IMR-90 (cell line): Measurements from ENCODE around the gene ME1. TPM values are rescaled to one million over a fixed set of nuclear protein-coding genes. Genes with fewer than 3 reads are reported as not detected.

ENCODE experiments used
- ATAC-seq: fragments of 200-7000 bp; cut with Tn5 transposase; 2 replicates; pipeline ENCODE4 v1.9.1; 2020; ENCODE audit warnings: low read depth, mild to moderate bottlenecking, moderate library complexity
- BruUV-seq: library from RNA; stranded (reverse); fragments of 400-500 nt; replicated peaks from 2 replicates; lab custom pipeline; 2021; lab: Mats Ljungman, UMichigan
- CTCF ChIA-PET: fragments of 300-600 bp; formaldehyde crosslinking; extraction: SDS; loops from one replicate; lab custom pipeline; 2021; ENCODE audit warnings: antibody characterized with exemption; lab: Yijun Ruan, JAX
- POLR2A ChIA-PET: fragments of 300-600 bp; sonication (Branson Sonifier 250); formaldehyde crosslinking; loops from one replicate; lab custom pipeline; 2022; ENCODE audit warnings: antibody characterized with exemption; ENCODE audit not compliant: unreplicated experiment; lab: Charles Lee
- DNase-seq: peaks from one replicate; pipeline ENCODE4 v3.0.0; 2013
- H2AFZ ChIP-seq: replicated peaks from 2 replicates; pipeline ENCODE3; 2013; ENCODE audit warnings: low read length, mild to moderate bottlenecking; ENCODE audit not compliant: poor library complexity
- H2AK5ac ChIP-seq: 2 replicates; pipeline ENCODE4 v1.6.1; 2013; ENCODE audit warnings: low read depth, low read length, inconsistent platforms
- H2AK9ac ChIP-seq: replicated peaks from 2 replicates; pipeline ENCODE3; 2013; ENCODE audit warnings: mild to moderate bottlenecking, low read depth, low read length, moderate library complexity; ENCODE audit not compliant: poor library complexity
- H2BK120ac ChIP-seq: 2 replicates; pipeline ENCODE4 v1.6.1; 2013; ENCODE audit warnings: low read depth, low read length, inconsistent platforms
- H2BK15ac ChIP-seq: 3 replicates; pipeline ENCODE4 v1.6.1; 2013; ENCODE audit warnings: low read depth, low read length, inconsistent platforms
- H2BK20ac ChIP-seq: 2 replicates; pipeline ENCODE4 v1.6.1; 2013; ENCODE audit warnings: low read depth, mild to moderate bottlenecking, inconsistent platforms, low read length, moderate library complexity
- H2BK5ac ChIP-seq: 2 replicates; pipeline ENCODE4 v1.6.1; 2013; ENCODE audit warnings: mild to moderate bottlenecking, low read depth, low read length, inconsistent platforms; ENCODE audit not compliant: poor library complexity, severe bottlenecking
- H3K14ac ChIP-seq: replicated peaks from 2 replicates; pipeline ENCODE4 v1.6.1; 2013; ENCODE audit warnings: low read depth, low read length, inconsistent platforms
- H3K18ac ChIP-seq: 2 replicates; pipeline ENCODE4 v1.6.1; 2013; ENCODE audit warnings: low read depth, low read length, control low read depth
- H3K23ac ChIP-seq: 2 replicates; pipeline ENCODE4 v1.6.1; 2013; ENCODE audit warnings: low read depth, low read length, inconsistent platforms
- H3K27ac ChIP-seq: 2 replicates; pipeline ENCODE4 v1.5.1; 2013; ENCODE audit warnings: mild to moderate bottlenecking, control low read depth, low read length; ENCODE audit not compliant: insufficient read depth
- H3K27me3 ChIP-seq: 2 replicates; pipeline ENCODE4 v1.6.1; 2013; ENCODE audit warnings: low read length; ENCODE audit not compliant: control insufficient read depth, insufficient read depth
- H3K36me3 ChIP-seq: 2 replicates; pipeline ENCODE4 v1.6.1; 2013; ENCODE audit warnings: low read length, mixed read lengths; ENCODE audit not compliant: control insufficient read depth, insufficient read depth
- H3K4ac ChIP-seq: 2 replicates; pipeline ENCODE4 v1.6.1; 2013; ENCODE audit warnings: low read depth, low read length, inconsistent platforms
- H3K4me1 ChIP-seq: 2 replicates; pipeline ENCODE4 v1.6.1; 2013; ENCODE audit warnings: low read length, mixed read lengths; ENCODE audit not compliant: control insufficient read depth, insufficient read depth
- H3K4me2 ChIP-seq: 2 replicates; pipeline ENCODE4 v1.6.1; 2013; ENCODE audit warnings: low read depth, mild to moderate bottlenecking, control low read depth, low read length, moderate library complexity
- H3K4me3 ChIP-seq: 2 replicates; pipeline ENCODE4 v1.5.1; 2013; ENCODE audit warnings: low read depth, mild to moderate bottlenecking, control low read depth, low read length, moderate library complexity; ENCODE audit not compliant: insufficient read depth
- H3K56ac ChIP-seq: 2 replicates; pipeline ENCODE4 v1.6.1; 2013; ENCODE audit warnings: low read length, inconsistent platforms; ENCODE audit not compliant: insufficient read depth; ENCODE audit errors: extremely low read depth
- H3K79me1 ChIP-seq, 2 experiments: 2 replicates each; pipeline ENCODE4 v1.6.1; 2013; ENCODE audit warnings: low read length in 2 of 2, inconsistent platforms in 1 of 2, low read depth in 1 of 2
- H3K9ac ChIP-seq: 2 replicates; pipeline ENCODE4 v1.6.1; 2013; ENCODE audit warnings: low read depth, low read length, control low read depth
- H3K9me1 ChIP-seq: 2 replicates; pipeline ENCODE4 v1.6.1; 2013; ENCODE audit warnings: low read length, inconsistent platforms; ENCODE audit not compliant: insufficient read depth
- H3K9me3 ChIP-seq: 2 replicates; pipeline ENCODE4 v1.6.1; 2013; ENCODE audit warnings: low read length; ENCODE audit not compliant: control insufficient read depth, insufficient read depth
- H4K20me1 ChIP-seq: 2 replicates; pipeline ENCODE4 v1.6.1; 2013; ENCODE audit warnings: low read length, inconsistent platforms; ENCODE audit not compliant: insufficient read depth
- H4K5ac ChIP-seq: 2 replicates; pipeline ENCODE4 v1.6.1; 2013; ENCODE audit warnings: mild to moderate bottlenecking, low read depth, low read length, control low read depth
- H4K8ac ChIP-seq, 2 experiments: 2 replicates each; pipeline ENCODE4 v1.6.1; 2013; ENCODE audit warnings: low read depth in 2 of 2, low read length in 2 of 2, control low read depth in 1 of 2, inconsistent platforms in 1 of 2
- H4K91ac ChIP-seq: 2 replicates; pipeline ENCODE4 v1.6.1; 2013; ENCODE audit warnings: low read depth, low read length, inconsistent platforms; ENCODE audit not compliant: insufficient read depth
- MAZ ChIP-seq: IDR thresholded peaks from 2 replicates; pipeline ENCODE4 v1.6.1; 2012; ENCODE audit warnings: low read depth, mild to moderate bottlenecking, low read length, improper control_type of control experiment, moderate library complexity, borderline replicate concordance
- WGBS, 2 experiments: methylation state at CpG; one replicate each; pipeline versions ENCODE4 v1.1.5 to v1.1.7; 2013; ENCODE audit warnings: missing lambda C conversion rate in 2 of 2; ENCODE audit not compliant: insufficient read length in 1 of 2; ENCODE audit errors: extremely low coverage in 2 of 2; 5-methylcytosine and 5-hydroxymethylcytosine counted together
- dilution Hi-C: fragments of 300-500 bp; cut with HindIII; formaldehyde crosslinking; loops from one replicate; pipeline ENCODE4 v1.14.3; 2018; ENCODE audit warnings: low sequenced_read_pairs; ENCODE audit not compliant: unreplicated experiment
- in situ Hi-C: fragments of 300-500 bp; cut with MboI; formaldehyde crosslinking; loops from 3 replicates; pipeline ENCODE4 v1.14.3; 2019; ENCODE audit warnings: low sequenced_read_pairs, inconsistent platforms, mixed read lengths
- intact Hi-C: fragments of 100-400 bp; cut with micrococcal nuclease; formaldehyde crosslinking; loops from 2 replicates; pipeline ENCODE4 v1.10.0; 2022
- polyA plus RNA-seq, 3 experiments: library from polyadenylated mRNA; depleted of rRNA; stranded (reverse); fragments of >200 nt; gene quantifications; 2 replicates each; pipeline ENCODE4 v1.2.3, GENCODE V29; 2012; ENCODE audit warnings: low replicate concordance in 1 of 3
- total RNA-seq: library from RNA; depleted of rRNA; stranded (reverse); fragments of >200 nt; gene quantifications from 2 replicates; pipeline ENCODE4 v1.2.3, GENCODE V29; 2012

ME1 gene
- total and polyA plus RNA-seq, 2 of the 4 experiments (the other 2 are of a cell fraction), result 21.5 to 24.4 TPM

- intact Hi-C loops, result no loop called here
- H2BK5ac ChIP-seq, result no peak overlapping the region
- no peak overlapping the region for H2AFZ ChIP-seq
- H3K79me1 ChIP-seq, result no peaks in the 10 kb centered on the region
- H3K27me3 ChIP-seq, result no peaks in the 10 kb centered on the region; the same call in 1 of the 2 replicates
- ATAC-seq (no peak), DNase-seq (no peak)
- H4K8ac ChIP-seq, result no peak overlapping the region
- no peak overlapping the region for H2BK15ac ChIP-seq
- H3K23ac ChIP-seq, result no peak overlapping the region
- no peak overlapping the region for H3K9ac ChIP-seq
- no peak overlapping the region for H3K4me2 ChIP-seq
- no peaks in the 10 kb centered on the region; the same call in 1 of the 2 replicates for H3K4me1 ChIP-seq
- no peak overlapping the region for H3K4ac ChIP-seq
- 83% methylated on average over 1 of the region's 2 CpGs; no CpG with 5 or more reads in 1 of the 2 experiments for WGBS, 2 experiments
- in situ Hi-C loops, result no loop called here
- no peaks in the 10 kb centered on the region for H3K9me1 ChIP-seq
- H3K18ac ChIP-seq, result no peak overlapping the region
- H3K9me3 ChIP-seq, result no peaks in the 10 kb centered on the region
- H3K14ac ChIP-seq, result no peak overlapping the region
- H3K4me3 ChIP-seq, result no peak overlapping the region
- no peak overlapping the region for H3K56ac ChIP-seq
- H2BK120ac ChIP-seq, result no peak overlapping the region
- no TSS peak for BruUV-seq
- POLR2A ChIA-PET, result no interaction called here
- H2BK20ac ChIP-seq, result no peak overlapping the region
- no peaks in the 10 kb centered on the region for H4K20me1 ChIP-seq
- dilution Hi-C loops, result no loop called here
- CTCF ChIA-PET, result no interaction called here
- H2AK5ac ChIP-seq, result no peak overlapping the region
- no peak overlapping the region for H2AK9ac ChIP-seq
- H4K91ac ChIP-seq, result no peak overlapping the region
- H3K36me3 ChIP-seq, result no peaks in the 10 kb centered on the region
- no peak for TF ChIP-seq MAZ
- no peak overlapping the region for H3K27ac ChIP-seq
- no peak overlapping the region for H4K5ac ChIP-seq
Observed at GRCh38 chr6:83439201-83439600, 8.3 kb upstream of the ME1 start.
